Progenitor cell of endocrine pancreas (in vitro differentiated cells): ENCODE data around the gene MAGEA11. TPM values are rescaled to one million over a fixed set of nuclear protein-coding genes. Genes with fewer than 3 reads are reported as not detected.
A peak's percentile ranks its signal among the peaks of the same experiment; 100 is the strongest.
"Not testable (repeated sequence)": the region's sequence is repeated elsewhere in the genome, so short reads cannot be mapped to it uniquely, and the experiment has no call there.

ENCODE experiments used
- DNase-seq: peaks from one replicate; pipeline ENCODE4 v3.0.0; 2021; ENCODE audit warnings: low spot score; ENCODE audit not compliant: unreplicated experiment
- H3K27ac Mint-ChIP-seq: 2 replicates; pipeline ENCODE4 v1.8.0; 2021; ENCODE audit warnings: mild to moderate bottlenecking, moderate library complexity, mixed read lengths
- H3K27me3 Mint-ChIP-seq: 2 replicates; pipeline ENCODE4 v1.8.0; 2021; ENCODE audit warnings: mixed read lengths
- H3K36me3 Mint-ChIP-seq: 2 replicates; pipeline ENCODE4 v1.8.0; 2022; ENCODE audit warnings: mixed read lengths; ENCODE audit not compliant: insufficient read depth
- H3K4me1 Mint-ChIP-seq: 2 replicates; pipeline ENCODE4 v1.8.0; 2021; ENCODE audit warnings: low read depth, mixed read lengths
- H3K4me3 Mint-ChIP-seq: 2 replicates; pipeline ENCODE4 v1.8.0; 2021; ENCODE audit warnings: low read depth, mild to moderate bottlenecking, moderate library complexity, mixed read lengths
- H3K9me3 Mint-ChIP-seq: 2 replicates; pipeline ENCODE4 v1.8.0; 2021; ENCODE audit warnings: low read depth, mixed read lengths
- total RNA-seq: library from RNA; stranded (reverse); gene quantifications from 2 replicates; pipeline ENCODE4 v1.2.1, GENCODE V29; 2021
- TF ChIP-seq, protein P1 (sequence below): fragments of 200-600 bp; sonication (generic); IDR thresholded peaks from one replicate; pipeline ENCODE4 v1.5.0; 2021; ENCODE audit warnings: antibody characterized with exemption, mild to moderate bottlenecking; ENCODE audit not compliant: unreplicated experiment

MAGEA11 gene
- total RNA-seq, 1 donor from 2014 or later = not detected

DNA sequence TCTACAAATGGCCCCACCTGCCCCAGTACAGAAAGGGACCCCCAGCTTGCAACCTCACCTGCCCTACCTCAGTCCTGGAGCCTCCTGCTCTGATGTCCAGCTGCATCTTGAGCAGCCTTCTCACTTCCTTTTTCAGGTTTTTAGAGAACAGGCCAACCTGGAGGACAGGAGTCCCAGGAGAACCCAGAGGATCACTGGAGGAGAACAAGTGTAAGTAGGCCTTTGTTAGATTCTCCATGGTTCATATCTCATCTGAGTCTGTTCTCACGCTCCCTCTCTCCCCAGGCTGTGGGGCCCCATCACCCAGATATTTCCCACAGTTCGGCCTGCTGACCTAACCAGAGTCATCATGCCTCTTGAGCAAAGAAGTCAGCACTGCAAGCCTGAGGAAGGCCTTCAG lies 3.6 kb downstream of the MAGEA11 start:
- Mint-ChIP-seq H3K27ac (no peak overlapping the region), H3K9me3 (peaks cover 33% of the 10 kb centered on the region), H3K4me1 (peaks cover 7% of the 10 kb centered on the region), H3K4me3 (no peak overlapping the region), H3K27me3 (peaks cover 3% of the 10 kb centered on the region), H3K36me3 (peaks cover 6% of the 10 kb centered on the region)
- TF ChIP-seq, protein P1, sequence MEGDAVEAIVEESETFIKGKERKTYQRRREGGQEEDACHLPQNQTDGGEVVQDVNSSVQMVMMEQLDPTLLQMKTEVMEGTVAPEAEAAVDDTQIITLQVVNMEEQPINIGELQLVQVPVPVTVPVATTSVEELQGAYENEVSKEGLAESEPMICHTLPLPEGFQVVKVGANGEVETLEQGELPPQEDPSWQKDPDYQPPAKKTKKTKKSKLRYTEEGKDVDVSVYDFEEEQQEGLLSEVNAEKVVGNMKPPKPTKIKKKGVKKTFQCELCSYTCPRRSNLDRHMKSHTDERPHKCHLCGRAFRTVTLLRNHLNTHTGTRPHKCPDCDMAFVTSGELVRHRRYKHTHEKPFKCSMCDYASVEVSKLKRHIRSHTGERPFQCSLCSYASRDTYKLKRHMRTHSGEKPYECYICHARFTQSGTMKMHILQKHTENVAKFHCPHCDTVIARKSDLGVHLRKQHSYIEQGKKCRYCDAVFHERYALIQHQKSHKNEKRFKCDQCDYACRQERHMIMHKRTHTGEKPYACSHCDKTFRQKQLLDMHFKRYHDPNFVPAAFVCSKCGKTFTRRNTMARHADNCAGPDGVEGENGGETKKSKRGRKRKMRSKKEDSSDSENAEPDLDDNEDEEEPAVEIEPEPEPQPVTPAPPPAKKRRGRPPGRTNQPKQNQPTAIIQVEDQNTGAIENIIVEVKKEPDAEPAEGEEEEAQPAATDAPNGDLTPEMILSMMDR = no peak
- DNase-seq = no peak

DNA sequence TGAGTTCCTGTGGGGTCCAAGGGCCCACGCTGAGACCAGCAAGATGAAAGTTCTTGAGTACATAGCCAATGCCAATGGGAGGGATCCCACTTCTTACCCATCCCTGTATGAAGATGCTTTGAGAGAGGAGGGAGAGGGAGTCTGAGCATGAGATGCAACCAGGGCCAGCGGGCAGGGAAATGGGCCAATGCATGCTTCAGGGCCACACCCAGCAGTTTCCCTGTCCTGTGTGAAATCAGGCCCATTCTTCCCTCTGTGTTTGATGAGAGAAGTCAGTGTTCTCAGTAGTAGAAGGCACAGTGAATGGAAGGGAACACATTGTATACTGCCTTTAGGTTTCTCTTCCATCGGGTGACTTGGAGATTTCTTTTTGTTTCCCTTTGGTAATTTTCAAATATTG lies 4.8 kb downstream of the MAGEA11 start:
- H3K4me3 Mint-ChIP-seq = no peak overlapping the region
- H3K27me3 Mint-ChIP-seq = peaks cover 3% of the 10 kb centered on the region
- peaks cover 9% of the 10 kb centered on the region for H3K4me1 Mint-ChIP-seq
- peaks cover 33% of the 10 kb centered on the region for H3K9me3 Mint-ChIP-seq
- H3K36me3 Mint-ChIP-seq = peaks cover 6% of the 10 kb centered on the region
- no peak overlapping the region for H3K27ac Mint-ChIP-seq
- TF ChIP-seq, protein P1 = no peak
- no peak for DNase-seq

DNA sequence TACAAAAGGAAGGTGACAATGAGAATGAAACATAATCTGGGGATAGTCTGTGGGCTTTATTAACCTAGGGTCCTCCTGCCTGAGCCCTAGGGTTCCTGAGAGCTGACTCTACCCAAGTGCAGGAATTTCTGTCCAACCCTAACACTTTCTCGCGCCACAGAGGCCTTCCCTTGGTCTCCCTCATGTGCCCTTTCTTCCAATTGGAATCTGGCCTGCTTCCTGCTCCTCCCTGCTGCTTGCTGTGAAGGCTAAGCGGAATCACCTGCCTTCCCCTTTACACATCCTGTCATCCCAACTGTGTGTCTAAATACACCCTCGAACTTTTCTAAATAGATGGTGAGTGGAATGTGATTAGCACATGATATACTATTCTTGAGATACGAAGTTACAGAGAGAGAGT lies 5.9 kb downstream of the MAGEA11 start:
- H3K4me3 Mint-ChIP-seq = no peak overlapping the region
- H3K4me1 Mint-ChIP-seq = peaks cover 9% of the 10 kb centered on the region
- H3K27ac Mint-ChIP-seq = no peak overlapping the region
- DNase-seq = no peak
- TF ChIP-seq, protein P1 = no peak
- peaks cover 3% of the 10 kb centered on the region for H3K27me3 Mint-ChIP-seq
- peaks cover 6% of the 10 kb centered on the region for H3K36me3 Mint-ChIP-seq
- H3K9me3 Mint-ChIP-seq = peaks cover 33% of the 10 kb centered on the region

DNA sequence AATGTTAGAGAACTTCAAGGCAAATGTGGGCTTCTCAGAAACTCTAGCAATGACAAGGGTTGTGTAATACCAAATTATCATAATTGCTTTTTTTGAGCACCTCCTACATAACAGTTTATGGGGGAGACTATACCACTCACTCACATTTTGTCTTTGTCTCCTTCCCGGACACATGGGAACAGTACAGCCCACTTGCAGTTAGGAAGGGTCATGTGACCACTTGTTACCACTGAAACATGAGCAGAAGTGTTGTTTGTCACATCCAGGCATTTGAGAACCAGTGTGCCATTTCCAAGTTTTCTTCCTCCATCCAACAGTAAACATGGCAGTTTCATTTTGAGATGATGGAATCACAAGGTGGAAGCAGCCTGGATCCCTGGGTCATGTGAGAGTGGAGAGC lies 6.9 kb downstream of the MAGEA11 start:
- no peak for DNase-seq
- Mint-ChIP-seq H3K27me3 (peaks cover 3% of the 10 kb centered on the region), H3K27ac (no peak overlapping the region), H3K9me3 (peaks cover 30% of the 10 kb centered on the region), H3K36me3 (peaks cover 6% of the 10 kb centered on the region), H3K4me3 (no peak overlapping the region), H3K4me1 (peaks cover 9% of the 10 kb centered on the region)
- TF ChIP-seq, protein P1 = no peak

DNA sequence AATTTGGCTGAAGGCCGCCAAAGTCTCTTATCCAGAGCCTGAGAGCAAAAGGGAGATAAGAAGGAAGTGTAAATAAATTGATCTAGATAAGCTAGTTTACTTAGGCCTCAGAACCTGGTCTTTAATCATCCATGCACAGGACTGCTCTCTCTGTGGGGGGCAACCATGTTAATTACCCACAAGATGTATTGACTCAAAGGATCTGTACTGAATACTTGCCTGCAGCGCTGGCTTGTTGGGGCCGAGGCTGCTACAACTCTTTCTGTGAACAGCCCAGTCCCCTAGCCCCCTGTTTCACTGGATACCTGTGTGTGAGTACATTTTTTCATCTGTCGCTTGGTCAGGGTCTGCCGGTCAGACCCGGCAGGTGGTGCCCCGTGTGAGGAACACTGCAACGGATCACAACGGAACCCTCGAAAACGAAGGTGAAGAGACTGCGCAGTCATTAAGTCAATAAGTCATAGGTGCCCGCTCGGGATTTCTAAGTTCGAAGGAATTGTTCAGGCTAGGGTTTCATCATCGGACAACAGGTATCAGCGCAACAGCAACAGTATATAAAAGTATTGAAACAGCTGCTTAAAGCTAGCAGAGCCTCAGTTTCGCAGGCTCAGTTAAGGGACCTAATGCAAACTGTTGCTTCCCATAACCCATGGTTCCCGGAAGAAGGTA lies 8.3 kb downstream of the MAGEA11 start:
- no peak for DNase-seq
- H3K27me3 Mint-ChIP-seq = peaks cover 3% of the 10 kb centered on the region
- H3K36me3 Mint-ChIP-seq = peaks cover 6% of the 10 kb centered on the region
- TF ChIP-seq, protein P1 = no peak
- peak overlapping the region; percentile 9 for H3K4me3 Mint-ChIP-seq
- peak overlapping the region; percentile 74 for H3K27ac Mint-ChIP-seq
- H3K9me3 Mint-ChIP-seq = peaks cover 23% of the 10 kb centered on the region
- peaks cover 9% of the 10 kb centered on the region for H3K4me1 Mint-ChIP-seq

DNA sequence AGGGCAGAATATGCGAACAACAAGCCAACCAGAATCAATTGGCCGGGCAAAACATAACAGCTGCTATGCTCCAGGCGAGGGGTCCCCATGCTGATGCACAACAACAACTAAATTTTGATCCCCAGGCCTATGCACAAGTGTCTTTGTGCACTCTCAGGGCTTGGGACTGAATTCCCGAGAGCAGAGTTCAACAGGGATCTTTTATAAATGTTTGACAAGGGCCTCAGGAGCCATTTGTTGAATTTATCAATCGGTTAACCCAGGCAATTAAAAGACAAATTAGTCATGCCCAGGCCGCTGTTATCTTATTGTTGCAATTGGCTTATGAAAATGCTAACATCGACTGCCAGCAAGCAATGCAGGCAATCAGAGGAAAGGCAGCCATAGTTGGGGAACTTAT lies 9.4 kb downstream of the MAGEA11 start:
- H3K27me3 Mint-ChIP-seq, H3K36me3 Mint-ChIP-seq, H3K4me3 Mint-ChIP-seq, DNase-seq, H3K27ac Mint-ChIP-seq, H3K4me1 Mint-ChIP-seq: not testable (repeated sequence)
- H3K9me3 Mint-ChIP-seq = peaks cover 18% of the 10 kb centered on the region
